GM19452 (cell line): Measurements from ENCODE around the gene BEND5.

Experiments used
- ATAC-seq: cut with Tn5 transposase; IDR thresholded peaks from one replicate; pipeline ENCODE4 v1.9.1; 2021; ENCODE audit not compliant: unreplicated experiment

The BEND5 gene

GRCh38 chr1:48725341-48726046, 51.2 kb downstream of the BEND5 start:
- ATAC-seq, result no peak

- no peak for ATAC-seq
Observed at GRCh38 chr1:48720929-48721328, 55.8 kb downstream of the BEND5 start.

- no peak for ATAC-seq
Observed at GRCh38 chr1:48718705-48719104, 58.0 kb downstream of the BEND5 start.

GRCh38 chr1:48718116-48718630, 58.5 kb downstream of the BEND5 start:
- ATAC-seq, result no peak

GRCh38 chr1:48717082-48717481, 59.6 kb downstream of the BEND5 start:
- ATAC-seq, result no peak

GRCh38 chr1:48715921-48716320, 60.8 kb downstream of the BEND5 start:
- no peak for ATAC-seq

GRCh38 chr1:48710915-48711314, 65.8 kb downstream of the BEND5 start:
- no peak for ATAC-seq

- ATAC-seq, result no peak
Observed at GRCh38 chr1:48710318-48710717, 66.4 kb downstream of the BEND5 start.

- no peak for ATAC-seq
Observed at GRCh38 chr1:48704736-48705135, 72.0 kb downstream of the BEND5 start.

- ATAC-seq, result peak; percentile 57
Observed at GRCh38 chr1:48701445-48701844, 75.2 kb downstream of the BEND5 start.

GRCh38 chr1:48697066-48697707, 79.5 kb downstream of the BEND5 start:
- peak; percentile 50 for ATAC-seq

- no peak for ATAC-seq
Observed at GRCh38 chr1:48695161-48695560, 81.5 kb downstream of the BEND5 start.

- ATAC-seq, result no peak
Observed at GRCh38 chr1:48693674-48694320, 82.9 kb downstream of the BEND5 start.

GRCh38 chr1:48693180-48693579, 83.5 kb downstream of the BEND5 start:
- no peak for ATAC-seq

- no peak for ATAC-seq
Observed at GRCh38 chr1:48692235-48692634, 84.5 kb downstream of the BEND5 start.

- peak; percentile 75 for ATAC-seq
Observed at GRCh38 chr1:48691429-48692001, 85.2 kb downstream of the BEND5 start.

- peak; percentile 73 for ATAC-seq
Observed at GRCh38 chr1:48688102-48688760, 88.5 kb downstream of the BEND5 start.

GRCh38 chr1:48687282-48688045, 89.2 kb downstream of the BEND5 start:
- ATAC-seq, result no peak

GRCh38 chr1:48686159-48686558, 90.5 kb downstream of the BEND5 start:
- no peak for ATAC-seq

GRCh38 chr1:48684381-48684780, 92.3 kb downstream of the BEND5 start:
- no peak for ATAC-seq
